HG02884 (cell line): ENCODE measurements around the gene RPS14.
A peak's percentile ranks its signal among the peaks of the same experiment; 100 is the strongest.
"Not testable (repeated sequence)": the region's sequence is repeated elsewhere in the genome, so short reads cannot be mapped to it uniquely, and the experiment has no call there.

Experiments
- ATAC-seq: cut with Tn5 transposase; IDR thresholded peaks from one replicate; pipeline ENCODE4 v1.9.1; 2021; ENCODE audit warnings: mild to moderate bottlenecking, moderate library complexity; ENCODE audit not compliant: unreplicated experiment

RPS14 gene

DNA sequence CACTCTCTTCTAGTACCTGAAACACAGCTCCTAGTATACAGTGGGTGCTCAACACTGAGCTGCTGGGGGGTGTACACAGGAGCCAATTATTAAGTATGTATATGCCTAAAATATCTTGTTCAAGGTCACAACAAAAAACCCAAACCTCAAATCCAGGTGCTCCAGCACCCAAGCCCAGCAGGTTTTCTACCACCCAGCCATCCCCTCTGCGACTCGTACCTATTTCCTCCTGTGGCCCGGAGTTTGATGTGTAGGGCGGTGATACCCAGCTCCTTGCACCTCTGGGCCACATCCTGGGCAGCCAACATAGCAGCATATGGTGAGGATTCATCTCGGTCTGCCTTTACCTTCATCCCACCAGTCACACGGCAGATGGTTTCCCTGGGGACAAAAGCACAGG, 3.0 kb downstream of the RPS14 start:
- no peak for ATAC-seq

DNA sequence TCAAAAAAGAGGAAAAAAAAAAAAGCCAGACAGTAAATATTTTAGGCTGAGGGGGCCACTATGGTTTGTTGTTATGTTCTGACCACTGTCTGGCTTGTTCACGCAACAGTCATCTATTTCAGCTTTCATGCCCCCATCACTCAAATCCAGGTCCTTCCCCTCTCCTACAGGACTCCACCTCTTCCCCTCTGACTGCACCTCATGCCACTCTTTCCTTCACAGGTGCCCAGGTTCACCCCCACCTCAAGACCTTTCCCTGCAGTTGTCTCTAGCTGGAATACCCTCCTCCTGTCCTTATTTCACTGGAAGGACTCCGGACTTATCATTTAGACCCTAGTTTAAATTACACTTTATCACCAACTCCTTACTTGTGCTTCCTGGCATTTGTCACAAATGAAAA, 3.5 kb downstream of the RPS14 start:
- ATAC-seq = no peak

DNA sequence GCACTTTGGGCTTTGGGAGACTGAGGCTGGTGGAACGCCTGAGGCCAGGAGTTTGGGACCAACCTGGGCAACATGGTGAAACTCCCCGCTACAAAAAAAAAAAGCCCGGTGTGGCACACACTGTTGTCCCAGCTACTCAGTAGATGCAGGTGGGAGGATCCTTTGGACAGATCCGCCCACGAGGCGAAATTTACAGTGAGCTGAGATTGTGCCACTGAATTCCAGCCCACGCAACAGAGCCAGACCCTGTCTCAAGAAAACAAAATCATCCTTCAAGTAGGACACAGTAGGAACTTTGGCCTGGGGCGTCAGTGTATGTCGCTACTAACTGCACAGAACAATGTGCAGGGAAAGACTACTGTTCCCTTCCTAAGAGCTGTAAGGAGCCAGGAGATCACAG, 4.8 kb downstream of the RPS14 start:
- no peak for ATAC-seq

- ATAC-seq = no peak
Observed at GRCh38 chr5:150443242-150444075, 6.1 kb downstream of the RPS14 start.

- no peak for ATAC-seq
Observed at GRCh38 chr5:150442699-150443080, 6.8 kb downstream of the RPS14 start.

- no peak for ATAC-seq
Observed at GRCh38 chr5:150441813-150442698, 7.5 kb downstream of the RPS14 start.

GRCh38 chr5:150440948-150441812, 8.4 kb downstream of the RPS14 start:
- ATAC-seq = no peak

DNA sequence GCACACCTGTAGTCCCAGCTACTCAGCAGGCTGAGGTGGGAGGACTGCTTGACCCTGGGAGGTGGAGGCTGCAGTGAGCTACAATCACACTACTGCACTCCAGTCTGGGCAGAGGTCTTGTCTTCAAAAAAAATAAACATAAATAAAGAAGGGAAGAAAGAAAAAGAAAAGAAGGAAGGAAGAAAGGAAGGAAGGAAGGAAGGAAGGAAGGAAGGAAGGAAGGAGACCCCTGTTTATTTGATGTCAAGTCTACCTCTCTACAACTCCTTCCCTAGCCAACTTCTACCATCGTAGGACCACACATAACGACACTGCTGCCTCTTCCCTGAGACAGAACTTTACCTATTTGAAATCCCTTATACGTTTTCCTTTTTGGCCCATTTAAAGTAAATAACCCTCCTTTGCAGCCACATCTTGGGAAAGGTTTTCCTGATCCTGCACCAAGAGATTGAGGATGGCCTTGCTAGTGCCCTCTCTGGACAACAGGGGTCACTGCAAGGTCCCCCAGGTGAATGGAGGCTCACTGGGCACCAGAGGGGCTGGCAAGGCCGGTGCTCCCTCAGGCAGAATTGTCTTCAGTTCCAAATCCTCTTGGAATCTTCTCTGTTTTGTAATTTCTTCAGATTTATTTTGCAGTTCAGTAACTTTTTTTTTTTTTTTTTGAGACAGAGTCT, 10.5 kb downstream of the RPS14 start:
- ATAC-seq = no peak

- ATAC-seq = peak; percentile 93
Observed at GRCh38 chr5:150436141-150436680, 13.3 kb downstream of the RPS14 start.

- ATAC-seq = no peak
Observed at GRCh38 chr5:150434464-150434863, 15.1 kb downstream of the RPS14 start.

DNA sequence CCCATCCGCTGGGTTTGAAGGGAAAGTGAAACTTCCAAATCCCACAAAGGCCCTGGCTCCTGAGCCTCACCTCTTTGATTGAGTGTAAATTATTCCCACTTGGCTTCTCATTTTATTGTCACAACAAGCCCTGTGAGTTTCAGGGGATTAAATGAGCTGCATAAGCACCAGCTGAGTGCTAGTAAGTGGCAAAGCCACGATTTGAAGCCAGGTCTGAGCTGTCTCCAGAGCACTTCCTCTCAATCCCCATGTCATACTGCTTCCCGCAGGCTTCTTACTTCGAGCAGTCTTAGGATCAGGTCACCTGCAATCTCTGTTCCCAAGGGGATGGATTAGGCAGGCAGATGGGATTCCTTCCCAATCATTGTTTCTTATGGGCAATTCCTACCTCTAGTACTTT, 18.0 kb downstream of the RPS14 start:
- no peak for ATAC-seq

DNA sequence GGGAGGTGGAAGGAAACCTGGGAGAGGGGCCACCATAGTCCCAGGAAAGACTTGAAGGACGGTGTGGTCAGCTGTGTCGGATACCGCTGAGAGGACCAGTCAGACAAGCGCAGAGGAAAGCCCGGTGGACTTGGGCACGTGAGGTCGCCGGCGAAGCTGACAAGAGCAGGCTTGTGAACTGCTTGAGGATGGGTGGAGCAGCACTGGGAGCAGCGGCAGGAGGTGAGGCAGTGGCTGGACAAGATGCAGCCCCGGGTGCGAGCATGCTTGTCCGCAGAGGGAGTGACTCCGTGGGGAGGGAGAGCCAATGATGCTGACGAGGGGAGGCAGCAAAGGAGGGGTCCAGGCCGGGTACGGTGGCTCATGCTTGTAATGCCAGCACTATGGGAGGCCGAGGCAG, 18.5 kb downstream of the RPS14 start:
- ATAC-seq = no peak

DNA sequence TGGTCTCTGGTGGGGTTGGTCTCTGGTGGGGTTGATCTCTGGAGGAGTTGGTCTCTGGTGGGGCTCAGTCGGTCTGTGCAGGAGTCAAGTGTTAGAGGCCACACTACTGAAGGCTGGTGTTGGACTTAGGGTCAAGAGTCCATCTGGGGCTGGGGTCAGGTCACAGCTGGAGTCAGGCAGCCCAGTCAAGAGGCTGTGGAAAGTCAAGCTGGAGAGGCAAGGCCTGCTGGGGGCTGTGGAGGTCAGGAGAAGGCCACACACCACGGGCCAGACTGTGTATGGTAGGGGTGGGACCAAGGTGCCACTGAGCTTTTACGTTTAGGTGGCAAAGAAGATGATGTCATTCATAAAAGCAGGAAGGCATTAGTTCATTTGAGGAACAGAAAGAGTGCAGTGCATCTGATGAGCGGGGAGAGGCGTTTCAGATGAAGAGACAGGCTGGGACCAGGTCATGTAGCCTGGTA, 20.1 kb downstream of the RPS14 start:
- peak; percentile 78 for ATAC-seq

DNA sequence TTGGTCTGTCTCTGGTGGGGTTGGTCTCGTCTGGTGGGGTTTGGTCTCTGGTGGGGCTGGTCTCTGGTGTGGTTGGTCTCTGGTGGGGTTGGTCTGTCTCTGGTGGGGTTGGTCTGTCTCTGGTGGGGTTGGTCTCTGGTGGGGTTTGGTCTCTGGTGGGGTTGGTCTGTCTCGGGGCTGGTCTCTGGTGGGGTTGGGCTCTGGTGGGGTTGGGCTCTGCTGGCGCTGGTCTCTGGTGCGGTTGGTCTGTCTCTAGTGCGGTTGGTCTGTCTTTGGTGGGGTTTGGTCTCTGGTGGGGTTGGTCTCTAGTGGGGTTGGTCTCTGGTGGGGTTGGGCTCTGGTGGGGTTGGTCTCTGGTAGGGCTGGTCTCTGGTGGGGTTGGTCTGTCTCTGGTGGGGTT, 20.6 kb downstream of the RPS14 start:
- ATAC-seq = no peak

DNA sequence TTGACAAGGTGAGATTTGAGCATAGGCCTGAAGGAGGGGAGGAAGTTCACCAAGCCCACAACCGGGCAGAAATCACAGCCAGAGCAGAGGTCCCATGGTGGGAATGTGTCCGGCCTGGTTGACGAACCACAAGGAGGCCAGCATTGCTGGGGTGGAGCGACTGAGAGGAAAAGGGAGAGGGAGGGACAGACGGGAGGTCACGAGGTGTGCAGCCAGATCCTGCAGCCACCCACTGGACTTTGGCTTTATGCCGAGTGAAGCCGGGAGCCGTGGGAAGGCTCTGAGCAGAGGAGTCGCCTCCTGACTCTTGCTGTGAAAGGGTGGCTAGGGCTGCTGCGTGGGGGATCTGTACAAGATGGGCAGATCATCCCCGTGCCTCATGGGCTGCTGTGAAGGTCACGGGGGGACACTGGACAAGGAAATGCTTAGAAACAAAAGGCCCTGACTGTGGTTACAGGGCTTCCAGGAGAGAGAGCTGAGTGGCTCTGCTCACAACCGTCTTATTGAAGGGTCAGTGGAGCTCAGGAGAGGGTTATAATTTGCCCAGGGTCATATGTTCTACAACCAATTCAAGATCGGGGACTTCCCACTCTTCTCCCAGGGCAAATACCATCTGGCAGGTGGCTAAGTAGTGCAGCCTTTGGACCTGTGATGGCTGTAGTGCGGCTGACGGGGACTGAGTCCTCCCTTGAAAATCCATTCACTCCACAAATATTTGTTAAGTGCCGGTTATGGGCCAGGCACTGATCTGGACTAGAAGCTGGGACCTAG, 21.2 kb downstream of the RPS14 start:
- ATAC-seq = no peak

DNA sequence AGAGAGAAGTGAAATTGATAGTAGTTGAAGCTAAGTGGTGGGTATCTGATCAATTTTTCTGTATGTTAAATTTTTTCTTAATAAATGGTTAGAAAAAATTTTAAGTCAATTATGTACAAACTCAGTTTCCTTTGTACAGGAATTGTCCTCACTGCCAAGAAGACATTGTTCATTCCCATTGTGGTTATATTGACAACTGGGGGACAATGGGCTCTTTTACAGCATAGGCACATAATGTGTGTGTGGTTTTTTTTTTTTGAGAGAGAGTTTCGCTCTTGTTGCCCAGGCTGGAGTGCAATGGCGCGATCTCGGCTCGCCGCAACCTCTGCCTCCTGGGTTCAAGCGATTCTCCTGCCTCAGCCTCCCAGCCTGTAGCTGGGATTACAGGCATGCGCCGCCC, 23.4 kb downstream of the RPS14 start:
- ATAC-seq = not testable (repeated sequence)

GRCh38 chr5:150422758-150423157, 26.8 kb downstream of the RPS14 start:
- ATAC-seq = no peak

DNA sequence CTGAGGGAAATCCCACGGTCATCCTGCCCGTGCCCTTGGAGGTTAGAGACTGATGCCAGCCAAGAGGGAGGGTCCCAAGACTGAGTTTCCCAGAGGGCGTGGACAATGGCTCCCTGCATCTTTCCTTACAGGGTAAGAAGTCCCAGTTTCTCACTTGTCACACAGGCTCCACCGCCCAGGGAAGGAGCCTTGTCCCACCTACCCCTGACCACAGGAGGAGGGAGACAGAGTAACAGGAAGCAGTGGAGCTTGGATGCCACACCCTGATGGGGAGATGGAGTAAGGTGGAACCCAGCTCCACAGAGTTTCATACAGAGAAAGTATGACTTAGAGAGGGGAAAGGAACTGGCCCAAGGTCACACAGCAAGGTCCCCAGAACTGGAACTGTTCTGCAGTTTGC, 27.5 kb downstream of the RPS14 start:
- ATAC-seq = no peak

DNA sequence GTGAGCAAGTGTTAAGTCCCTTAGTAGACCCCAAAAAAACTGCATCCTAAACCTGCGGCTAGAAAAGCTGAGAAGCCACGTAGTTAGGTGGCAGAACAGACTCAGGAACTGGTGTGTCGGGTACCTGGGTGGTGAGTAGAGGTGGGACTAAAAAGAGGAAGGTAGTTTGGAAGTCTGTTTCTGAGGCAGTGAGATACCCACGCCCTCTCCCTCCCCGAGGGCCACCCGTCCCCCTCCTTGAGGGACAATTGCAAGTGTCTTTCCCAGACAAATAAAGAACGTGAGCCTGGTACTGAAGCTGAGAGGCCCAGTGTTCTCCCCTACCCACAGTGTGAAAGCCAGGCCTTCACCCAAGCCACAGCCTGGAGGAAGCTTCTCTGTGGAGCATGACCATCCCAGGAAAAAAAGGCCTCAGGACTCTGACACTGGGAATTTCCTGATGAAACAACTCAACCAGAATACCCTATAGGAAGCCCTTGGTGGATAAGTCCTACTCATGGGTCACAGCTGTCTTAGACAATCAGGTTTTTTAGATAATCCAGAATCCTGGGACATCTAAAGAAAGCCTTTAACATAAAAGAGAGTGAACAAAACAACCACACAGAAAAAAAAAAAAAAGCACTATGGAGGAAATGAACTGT, 29.8 kb downstream of the RPS14 start:
- ATAC-seq = peak; percentile 70
